GM03348 (cell line): ENCODE measurements around the gene CCDC194.

Experiments
- DNase-seq: peaks from one replicate; pipeline ENCODE4 v3.0.0; 2012; ENCODE audit warnings: low spot score

CCDC194 gene

GRCh38 chr19:17405250-17406045 lies 11.5 kb upstream of the CCDC194 start, which contains the start of gene BST2:
BST2 (minus strand) TSS chr19:17405630; CDS start chr19:17405575, 55 bp downstream.
- DNase-seq: no peak

- no peak for DNase-seq
Measured at GRCh38 chr19:17404621-17405249, 10.7 kb upstream of the CCDC194 start.

- DNase-seq: no peak
Measured at GRCh38 chr19:17404015-17404414, 10.0 kb upstream of the CCDC194 start.

GRCh38 chr19:17402982-17403855 lies 9.2 kb upstream of the CCDC194 start:
- DNase-seq: peak; percentile 70

DNA sequence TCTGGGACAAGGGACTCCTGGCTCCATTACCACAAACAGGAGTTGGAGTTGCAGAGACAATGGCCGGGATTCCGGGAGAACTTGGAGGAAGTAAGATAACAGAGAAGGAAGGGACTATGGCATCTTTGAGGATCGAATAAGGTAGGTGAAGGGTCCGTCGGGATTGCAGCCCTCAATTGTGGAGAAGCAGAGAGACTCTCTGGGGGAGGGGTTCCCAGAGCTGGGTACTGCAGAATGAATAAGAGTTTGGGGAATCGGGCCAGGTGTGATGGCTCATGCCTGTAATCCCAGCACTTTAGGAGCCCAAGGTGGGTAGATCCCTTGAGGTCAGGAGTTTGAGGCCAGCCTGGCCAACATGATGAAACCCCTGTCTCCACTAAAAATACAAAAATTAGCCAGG lies 7.6 kb upstream of the CCDC194 start:
- DNase-seq: no peak

DNA sequence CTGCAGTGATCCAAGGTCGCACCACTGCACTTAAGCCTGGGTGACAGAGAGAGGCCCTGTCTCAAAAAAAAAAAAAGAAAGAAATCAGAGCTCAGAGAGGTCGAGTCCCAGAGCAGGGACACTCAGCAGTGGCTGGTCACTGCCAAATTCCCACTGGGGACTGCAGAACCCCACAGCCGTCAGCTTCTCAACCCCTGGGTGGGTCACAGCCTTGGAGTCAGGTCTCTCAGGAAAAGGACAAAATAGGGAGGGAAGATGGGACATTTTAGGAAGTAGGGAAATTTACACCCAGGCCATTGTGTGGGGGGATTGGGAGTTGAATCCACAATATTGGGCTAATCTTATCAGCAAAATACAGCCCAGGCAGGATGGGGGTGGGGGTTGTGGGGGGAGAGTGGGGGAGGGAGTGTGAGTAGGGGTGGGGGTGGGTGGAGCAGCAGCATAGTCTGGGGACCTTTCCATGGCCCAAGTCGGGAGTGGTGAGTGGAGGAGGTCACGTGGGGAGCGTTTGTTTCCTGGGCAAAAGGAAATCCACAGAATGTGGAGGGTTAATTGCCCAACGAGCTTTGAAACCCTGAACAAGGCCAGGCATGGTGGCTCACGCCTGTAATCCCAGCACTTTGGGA lies 5.0 kb upstream of the CCDC194 start:
- no peak for DNase-seq

GRCh38 chr19:17394891-17395415 lies 957 bp upstream of the CCDC194 start:
- DNase-seq: peak; percentile 88

DNA sequence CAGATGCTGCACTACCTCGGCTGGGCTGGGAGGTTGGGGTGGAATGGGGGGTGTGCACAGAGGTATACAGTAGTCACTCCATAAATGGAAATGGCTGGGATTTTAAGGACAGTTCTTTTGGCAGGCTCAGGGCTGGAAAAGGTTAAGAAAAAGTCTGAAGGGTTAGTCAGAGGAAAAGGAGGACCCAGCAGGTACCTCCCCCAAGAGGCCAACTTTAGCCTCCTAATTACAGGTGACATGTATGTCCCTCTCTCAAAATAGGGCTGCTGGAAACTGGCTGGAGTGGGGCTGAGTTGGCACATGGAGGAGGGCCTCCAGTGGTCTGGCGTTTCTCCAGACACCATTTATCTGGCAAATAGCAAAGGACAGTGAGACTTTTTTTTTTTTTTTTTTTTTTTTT lies 994 bp downstream of the CCDC194 start:
- DNase-seq: no peak

- no peak for DNase-seq
Measured at GRCh38 chr19:17391371-17392151, 2.4 kb downstream of the CCDC194 start.

GRCh38 chr19:17390665-17391370 lies 3.2 kb downstream of the CCDC194 start:
- peak; percentile 99 for DNase-seq

DNA sequence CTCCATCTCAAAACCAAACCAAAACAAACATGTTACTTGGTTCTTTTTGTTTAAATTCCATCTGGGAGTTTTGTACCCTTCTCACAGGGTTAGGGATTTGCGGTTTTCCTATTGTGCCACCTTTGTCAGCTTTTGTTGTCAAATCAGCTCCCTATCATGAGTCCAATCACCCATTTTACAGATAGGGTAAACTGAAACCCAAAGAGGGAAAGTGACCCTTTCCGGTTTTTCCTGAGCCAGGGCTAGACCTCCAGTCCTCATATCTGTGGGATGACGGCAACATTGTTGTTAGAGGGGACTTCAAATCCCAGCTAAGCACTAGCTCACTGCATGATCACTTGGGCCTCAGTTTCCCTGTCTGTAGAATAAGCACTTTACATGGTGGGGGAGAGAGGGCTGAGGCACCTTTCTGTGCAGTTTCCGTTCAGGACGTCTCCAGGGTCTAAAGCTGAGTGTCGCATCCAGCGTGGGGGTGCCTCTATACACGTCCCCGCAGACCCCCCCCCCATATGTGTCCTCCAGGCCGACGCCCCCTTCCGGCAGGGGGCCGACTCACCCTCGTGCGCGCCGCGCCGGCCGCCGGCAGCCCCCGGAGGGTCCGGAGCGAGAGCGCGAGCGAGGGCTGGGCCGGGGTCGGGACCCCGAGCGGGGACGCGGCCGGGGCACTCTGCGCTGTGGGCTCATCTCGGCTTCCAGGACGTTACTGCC lies 3.9 kb downstream of the CCDC194 start:
- DNase-seq: peak; percentile 16

- no peak for DNase-seq
Measured at GRCh38 chr19:17389288-17389687, 4.7 kb downstream of the CCDC194 start.

DNA sequence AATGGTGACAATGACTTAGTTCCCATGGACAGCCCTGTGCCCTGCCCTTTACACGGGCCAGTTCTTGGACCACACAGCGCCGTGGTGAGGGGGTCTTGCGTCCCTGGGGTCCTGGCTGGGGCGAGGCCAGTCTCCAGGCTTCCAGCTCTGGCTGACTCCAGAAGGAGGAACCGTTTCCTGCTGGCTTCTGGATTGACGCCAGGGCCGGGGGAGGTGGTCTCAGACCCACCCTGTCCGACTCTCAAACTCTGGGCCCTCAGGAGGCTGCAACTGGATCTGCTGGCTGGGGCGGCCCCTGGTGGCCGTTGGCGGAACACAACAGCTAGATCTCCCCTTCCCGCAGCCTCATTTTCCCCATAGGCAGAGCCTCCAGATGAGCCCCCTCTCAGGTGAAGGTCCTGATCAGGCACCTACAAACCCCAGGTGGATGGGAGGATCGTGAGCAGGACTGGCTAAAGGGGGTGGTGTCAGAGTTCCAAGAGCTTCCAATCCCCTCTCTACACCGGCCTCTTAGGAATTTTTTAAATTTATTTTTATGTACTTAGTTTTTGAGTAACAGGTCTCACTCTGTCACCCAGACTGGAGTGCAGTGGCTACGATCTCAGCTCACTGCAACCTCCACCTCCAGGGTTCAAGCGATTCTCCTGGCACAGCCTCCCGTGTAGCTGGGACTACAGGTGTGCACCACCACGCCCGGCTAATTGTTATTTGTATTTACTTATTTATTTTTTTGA lies 8.0 kb downstream of the CCDC194 start:
- peak; percentile 85 for DNase-seq

GRCh38 chr19:17380426-17381138 lies 13.4 kb downstream of the CCDC194 start:
- DNase-seq: no peak

- DNase-seq: no peak
Measured at GRCh38 chr19:17379221-17379631, 14.8 kb downstream of the CCDC194 start.

- DNase-seq: no peak
Measured at GRCh38 chr19:17378271-17378670, 15.7 kb downstream of the CCDC194 start.

GRCh38 chr19:17376935-17377600 lies 16.9 kb downstream of the CCDC194 start, which contains the start of gene PLVAP:
PLVAP (minus strand) TSS chr19:17377342; CDS start chr19:17377288, 54 bp downstream.
- no peak for DNase-seq
